HepG2 (cell line): ENCODE measurements around the gene ADAT3.

Source experiments
- HHEX ChIP-seq: IDR thresholded peaks from 2 replicates; pipeline ENCODE4 v1.6.1; 2016; ENCODE audit warnings: control low read depth
- HMG20B ChIP-seq: conservative IDR thresholded peaks from 2 replicates; pipeline ENCODE4 v1.6.1; 2016; ENCODE audit warnings: missing genetic modification reagents, missing compliant biosample characterization
- MAFF ChIP-seq: IDR thresholded peaks from 2 replicates; pipeline ENCODE4 v1.6.1; 2011; ENCODE audit warnings: low read depth, low read length, improper control_type of control experiment
- MYC ChIP-seq: sonication (generic); formaldehyde crosslinking; IDR thresholded peaks from 2 replicates; pipeline ENCODE4 v1.9.0; 2021; ENCODE audit warnings: missing genetic modification reagents, borderline replicate concordance
- MYPOP ChIP-seq: sonication (generic); formaldehyde crosslinking; IDR thresholded peaks from 2 replicates; pipeline ENCODE4 v1.8.1; 2023; ENCODE audit warnings: mild to moderate bottlenecking, moderate library complexity, missing genetic modification reagents
- PCBP2 ChIP-seq: fragments of 200-400 bp; formaldehyde crosslinking; optimal IDR thresholded peaks from 2 replicates; pipeline ENCODE3; 2018; ENCODE audit warnings: low read length, low read depth; ENCODE audit not compliant: poor library complexity, severe bottlenecking
- POLR2A ChIP-seq, 2 experiments: IDR thresholded peaks; 2 replicates each; pipeline ENCODE4 v1.6.1; 2011; ENCODE audit warnings: low read depth in 2 of 2, low read length in 2 of 2, mild to moderate bottlenecking in 1 of 2, moderate library complexity in 1 of 2; ENCODE audit not compliant: insufficient read depth in 1 of 2
- ZNF292 ChIP-seq: sonication (generic); formaldehyde crosslinking; IDR thresholded peaks from 2 replicates; pipeline ENCODE4 v1.8.1; 2022; ENCODE audit warnings: mild to moderate bottlenecking, low read depth, missing genetic modification reagents, borderline replicate concordance
- ZNF720 ChIP-seq: sonication (generic); formaldehyde crosslinking; IDR thresholded peaks from 2 replicates; pipeline ENCODE4 v1.4.0; 2020; ENCODE audit warnings: missing genetic modification reagents
- TF ChIP-seq, protein P1 (sequence below): sonication (generic); formaldehyde crosslinking; conservative IDR thresholded peaks from 2 replicates; pipeline ENCODE4 v1.4.0; 2020; ENCODE audit warnings: missing genetic modification reagents

DNA sequence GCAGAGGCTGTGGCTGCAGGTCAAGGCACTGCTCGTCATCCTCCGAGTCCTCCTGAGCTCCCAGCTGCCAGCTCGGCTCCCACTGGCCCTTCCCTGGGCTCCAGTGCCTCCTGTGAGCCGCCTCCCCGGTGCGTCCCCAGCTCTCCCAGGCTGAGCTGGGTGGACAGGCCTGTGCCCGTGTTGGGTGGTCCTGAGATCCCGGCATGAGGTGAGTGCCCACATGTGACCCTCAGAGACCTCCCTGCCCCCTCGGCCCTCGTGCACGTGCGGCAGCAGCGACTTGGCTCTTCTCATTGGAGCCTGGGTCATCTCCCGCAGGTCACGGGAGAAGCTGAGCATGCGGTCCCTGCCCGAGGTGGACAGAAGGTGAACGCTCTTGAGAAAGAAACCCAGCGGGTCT lies 15.4 kb downstream of the ADAT3 start:
- TF ChIP-seq MYPOP (CRISPR knock-in tag) (no peak), MAFF (no peak), PCBP2 (no peak), ZNF292 (CRISPR knock-in tag) (no peak), POLR2A (IDR thresholded peaks at IDR 0.05; ENCODE audit: insufficient read depth in 1 of 2, low read depth in 2 of 2, low read length in 2 of 2) (no peak), HHEX (CRISPR knock-in tag) (no peak), ZNF720 (CRISPR knock-in tag) (no peak), MYC (CRISPR knock-in tag) (no peak), HMG20B (CRISPR knock-in tag) (no peak)
- TF ChIP-seq, protein P1, sequence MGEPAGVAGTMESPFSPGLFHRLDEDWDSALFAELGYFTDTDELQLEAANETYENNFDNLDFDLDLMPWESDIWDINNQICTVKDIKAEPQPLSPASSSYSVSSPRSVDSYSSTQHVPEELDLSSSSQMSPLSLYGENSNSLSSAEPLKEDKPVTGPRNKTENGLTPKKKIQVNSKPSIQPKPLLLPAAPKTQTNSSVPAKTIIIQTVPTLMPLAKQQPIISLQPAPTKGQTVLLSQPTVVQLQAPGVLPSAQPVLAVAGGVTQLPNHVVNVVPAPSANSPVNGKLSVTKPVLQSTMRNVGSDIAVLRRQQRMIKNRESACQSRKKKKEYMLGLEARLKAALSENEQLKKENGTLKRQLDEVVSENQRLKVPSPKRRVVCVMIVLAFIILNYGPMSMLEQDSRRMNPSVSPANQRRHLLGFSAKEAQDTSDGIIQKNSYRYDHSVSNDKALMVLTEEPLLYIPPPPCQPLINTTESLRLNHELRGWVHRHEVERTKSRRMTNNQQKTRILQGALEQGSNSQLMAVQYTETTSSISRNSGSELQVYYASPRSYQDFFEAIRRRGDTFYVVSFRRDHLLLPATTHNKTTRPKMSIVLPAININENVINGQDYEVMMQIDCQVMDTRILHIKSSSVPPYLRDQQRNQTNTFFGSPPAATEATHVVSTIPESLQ = no peak
